Femur (tissue), 1 donor: ENCODE measurements around the gene TMEM51.
A peak's percentile ranks its signal among the peaks of the same experiment; 100 is the strongest.
"Not testable (repeated sequence)": the region's sequence is repeated elsewhere in the genome, so short reads cannot be mapped to it uniquely, and the experiment has no call there.

Experiments used
- DNase-seq: peaks from one replicate; pipeline ENCODE4 v3.0.0-alpha.2; 2017

Gene TMEM51

DNA sequence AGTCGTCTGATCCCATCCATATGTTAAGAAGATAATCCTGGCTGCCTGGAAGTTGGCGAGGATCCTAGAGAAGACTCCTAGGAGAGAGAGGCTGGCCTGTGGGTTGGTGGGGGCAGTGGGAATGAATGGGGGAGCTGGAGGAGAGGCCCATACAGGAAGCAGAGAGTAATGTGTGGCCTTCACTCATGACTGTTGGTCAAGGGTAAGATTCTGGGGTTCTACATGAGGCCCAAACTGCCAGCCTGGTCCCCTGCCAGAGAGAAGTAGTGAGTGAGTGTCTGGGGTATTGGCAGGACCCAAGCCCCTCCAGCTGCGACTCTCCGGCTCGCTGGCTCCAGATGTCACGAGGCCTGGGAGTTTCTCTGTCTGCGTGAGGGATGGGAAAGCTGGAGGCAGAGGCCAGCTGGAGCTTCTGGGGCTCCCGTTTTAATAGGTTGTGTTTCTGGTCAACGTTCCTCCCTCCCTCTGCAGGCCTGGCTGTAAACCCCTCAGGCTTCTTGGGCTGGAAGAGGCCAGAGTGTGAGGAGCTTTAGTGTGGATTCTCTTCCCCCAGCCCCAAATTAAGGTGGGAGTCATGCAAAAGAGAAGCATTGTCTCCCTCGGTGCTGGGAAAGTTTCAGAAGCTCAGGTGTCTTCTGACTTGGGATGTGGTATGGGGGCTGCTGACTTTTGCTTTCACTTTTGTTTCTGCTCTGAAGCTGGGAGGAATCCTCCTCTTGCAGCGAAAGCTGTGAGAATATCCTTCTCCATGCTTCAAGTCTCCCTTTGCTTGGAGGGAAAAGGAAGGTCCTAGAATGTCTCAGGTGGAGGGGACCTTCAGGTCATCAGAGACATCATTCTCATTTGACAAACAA lies 2.6 kb downstream of the TMEM51 start:
- peak; percentile 77 for DNase-seq

DNA sequence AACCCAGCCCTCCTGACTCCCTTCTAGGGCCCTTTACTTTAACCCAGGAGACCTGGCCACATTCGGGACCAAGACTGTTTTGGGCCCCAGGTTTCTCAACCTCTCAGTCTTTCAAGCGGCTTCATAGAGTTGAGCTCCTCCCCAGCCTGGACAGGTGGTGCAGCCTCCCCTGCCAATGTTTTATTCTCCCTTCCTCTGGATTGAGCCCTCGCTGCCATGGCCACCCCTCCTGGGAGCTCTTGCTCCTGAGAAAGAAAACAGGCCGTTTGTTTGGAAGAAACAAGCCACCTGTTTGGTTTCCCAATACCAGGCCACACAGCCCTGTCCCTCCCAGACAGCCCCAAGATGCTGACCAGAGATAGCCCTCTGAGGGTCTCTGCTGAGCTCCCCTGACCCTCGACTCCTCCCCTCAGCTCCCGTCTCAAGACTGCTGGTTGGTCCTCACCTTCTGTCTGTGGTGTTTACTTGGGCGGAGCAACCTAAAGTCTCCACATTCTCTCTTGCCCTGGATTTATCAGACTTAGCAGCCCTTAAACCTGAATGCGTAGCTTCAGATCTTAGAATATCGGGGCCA lies 3.3 kb downstream of the TMEM51 start:
- DNase-seq = no peak

DNA sequence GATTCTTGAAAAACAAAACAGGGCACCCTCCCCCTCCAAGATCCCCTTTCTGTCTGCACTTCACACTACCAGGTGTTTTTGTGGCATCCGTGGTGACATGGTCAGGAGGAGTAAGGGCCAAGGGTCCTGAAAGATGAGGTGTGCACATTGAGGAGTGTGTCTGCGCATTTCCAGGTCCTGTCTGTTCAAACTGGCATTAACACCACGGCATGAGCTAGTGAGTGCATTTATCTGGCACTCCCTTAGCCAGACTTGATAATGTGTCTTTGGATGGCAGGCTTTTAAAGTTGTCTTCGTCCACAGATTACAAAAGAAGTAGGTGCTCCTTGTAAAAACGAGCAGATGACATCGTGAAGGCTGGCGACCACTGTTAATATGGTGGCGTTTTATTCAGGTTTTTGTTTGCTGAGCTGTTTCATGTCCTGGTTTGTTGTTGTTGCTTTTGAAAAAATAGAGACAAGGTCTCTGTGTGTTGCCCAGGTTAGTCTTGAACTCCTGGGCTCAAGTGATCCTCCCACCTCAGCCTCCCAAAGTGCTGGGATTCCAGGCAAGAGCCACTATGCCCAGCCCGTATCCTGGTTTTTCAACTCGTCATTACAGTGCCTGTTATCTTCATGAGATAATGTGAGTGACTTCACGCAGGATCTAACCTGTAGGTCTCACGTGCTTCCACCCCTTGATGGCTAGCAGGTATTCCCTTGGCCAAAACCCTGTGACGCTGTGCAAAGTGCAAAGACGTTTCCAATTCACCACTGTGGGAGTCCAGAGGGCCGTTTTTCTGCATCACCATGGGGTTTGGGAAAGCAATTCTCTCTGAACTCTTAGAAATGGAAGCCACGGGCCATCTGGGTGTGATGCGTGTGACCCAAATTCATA lies 4.2 kb downstream of the TMEM51 start:
- DNase-seq = no peak

DNA sequence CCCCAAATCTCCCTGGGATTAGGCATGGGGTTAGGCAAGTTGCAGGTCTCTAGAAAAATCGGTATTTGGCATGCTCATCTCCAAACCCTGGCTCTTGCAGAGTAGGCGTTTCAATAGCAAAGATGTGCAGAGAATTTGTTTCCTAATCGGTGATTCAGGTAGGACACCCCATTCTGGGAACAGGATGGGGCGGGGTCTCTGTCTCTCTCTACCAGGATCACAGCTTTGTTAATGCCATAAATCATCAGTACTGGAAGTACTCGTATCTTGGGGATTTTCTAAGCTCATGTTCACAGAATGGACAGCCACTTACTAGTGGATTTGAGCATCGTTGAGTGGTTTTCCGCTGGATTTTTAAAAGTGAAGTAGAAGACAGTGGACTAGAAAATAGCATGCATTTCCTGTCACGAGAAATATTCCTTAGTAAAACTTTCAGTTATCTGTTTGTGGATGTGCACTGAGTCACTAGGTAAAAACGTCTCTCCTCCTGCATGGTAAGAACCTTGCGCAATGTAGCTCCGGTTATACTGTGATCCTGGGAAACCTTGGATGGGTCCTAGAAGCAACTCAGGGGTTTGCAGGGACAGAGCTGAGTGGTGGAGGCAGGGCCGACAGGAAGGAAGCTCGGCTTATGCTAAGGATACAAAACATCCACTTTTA lies 5.1 kb downstream of the TMEM51 start:
- no peak for DNase-seq

DNA sequence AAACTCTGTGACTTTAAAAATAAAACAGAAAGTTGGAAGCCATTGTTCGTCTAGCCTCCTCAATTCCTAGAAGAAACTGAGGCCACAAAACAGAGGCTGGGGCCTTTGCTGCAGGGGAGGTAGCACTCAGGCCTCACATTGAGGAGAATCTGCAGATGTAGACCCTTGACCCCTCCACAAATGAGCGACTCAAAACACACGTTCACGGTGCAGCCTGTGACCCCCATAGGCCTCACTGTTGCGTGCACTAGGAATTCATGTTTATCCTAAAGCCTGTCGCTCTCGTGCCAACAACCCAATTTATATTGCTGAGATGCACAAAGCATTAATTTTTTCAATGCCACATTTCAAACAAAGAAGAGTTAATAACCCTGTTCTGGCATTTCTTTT lies 5.6 kb downstream of the TMEM51 start:
- no peak for DNase-seq

DNA sequence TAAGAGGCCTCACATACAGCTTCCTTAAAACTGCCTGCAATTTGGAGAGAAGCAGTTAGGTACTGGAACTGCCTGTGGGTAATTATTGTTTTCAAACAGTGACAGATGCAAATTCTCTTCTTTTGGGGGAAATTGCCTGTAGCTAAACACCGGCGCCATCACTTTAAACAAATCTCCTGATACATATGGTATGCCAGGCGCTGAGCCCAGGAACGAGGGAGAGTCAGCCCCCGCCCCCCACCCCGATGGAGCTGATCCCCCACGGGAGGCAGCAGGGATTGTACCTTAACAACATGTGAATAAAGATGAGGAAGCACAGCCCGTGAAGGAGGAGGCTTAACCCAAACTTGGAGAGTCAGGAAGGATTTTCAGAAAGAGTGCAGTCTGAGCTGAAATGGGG lies 7.1 kb downstream of the TMEM51 start:
- no peak for DNase-seq

DNA sequence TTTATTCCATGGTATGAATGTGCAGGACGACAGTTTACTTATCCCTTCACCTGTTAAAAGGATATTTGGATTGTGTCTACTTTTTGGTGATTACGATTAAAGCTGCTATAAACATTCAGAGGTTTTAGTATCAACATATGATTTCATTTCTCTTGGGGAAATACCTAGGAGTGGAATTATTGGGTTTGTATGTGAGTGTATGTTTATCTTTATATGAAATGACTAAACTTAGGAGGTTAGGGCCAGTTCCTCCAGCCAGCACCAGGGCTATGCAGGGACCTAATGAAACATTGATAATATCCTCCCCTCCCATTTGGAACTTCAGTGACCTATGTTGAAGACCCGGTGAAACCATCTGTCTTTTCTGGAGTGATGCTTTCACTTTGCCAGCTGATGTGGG lies 13.8 kb downstream of the TMEM51 start:
- DNase-seq = no peak

DNA sequence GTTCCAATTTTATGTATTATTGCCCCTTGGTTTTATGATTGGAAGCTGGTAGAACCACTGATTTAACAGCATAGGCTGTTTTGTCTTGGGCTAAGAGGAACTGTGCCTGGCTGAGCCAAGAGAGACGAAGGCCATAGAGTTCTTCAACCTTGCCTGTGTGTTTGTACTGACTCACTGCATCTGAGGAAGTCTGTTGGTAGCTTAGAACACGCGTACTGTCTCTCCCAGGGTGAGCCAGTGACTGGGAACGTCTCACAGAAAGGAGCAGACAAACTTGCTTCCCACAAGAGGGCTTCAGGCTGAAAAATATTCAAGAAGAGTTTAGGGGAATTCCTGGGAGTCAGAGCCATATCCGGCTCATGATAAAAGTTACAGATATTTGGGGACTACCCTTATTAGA lies 14.9 kb downstream of the TMEM51 start:
- DNase-seq = no peak

DNA sequence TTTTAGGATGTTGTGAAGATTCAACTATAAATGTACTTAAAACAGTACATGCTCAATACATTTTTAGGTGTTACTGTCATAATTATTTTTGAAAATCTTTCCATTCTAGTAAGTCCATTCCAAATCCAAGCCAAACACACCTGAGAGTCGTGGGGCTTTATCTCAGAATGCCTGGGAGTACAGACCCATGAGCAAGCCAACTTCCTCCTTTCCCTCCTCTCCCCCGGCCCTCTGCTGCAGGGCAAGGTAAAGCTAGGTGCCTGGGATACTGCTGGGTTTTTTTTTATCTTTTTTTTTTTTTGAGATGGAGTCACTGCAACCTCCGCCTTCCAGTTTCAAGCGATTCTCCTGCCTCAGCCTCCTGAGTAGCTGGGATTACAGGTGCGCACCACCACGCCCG lies 16.5 kb downstream of the TMEM51 start:
- DNase-seq = no peak

DNA sequence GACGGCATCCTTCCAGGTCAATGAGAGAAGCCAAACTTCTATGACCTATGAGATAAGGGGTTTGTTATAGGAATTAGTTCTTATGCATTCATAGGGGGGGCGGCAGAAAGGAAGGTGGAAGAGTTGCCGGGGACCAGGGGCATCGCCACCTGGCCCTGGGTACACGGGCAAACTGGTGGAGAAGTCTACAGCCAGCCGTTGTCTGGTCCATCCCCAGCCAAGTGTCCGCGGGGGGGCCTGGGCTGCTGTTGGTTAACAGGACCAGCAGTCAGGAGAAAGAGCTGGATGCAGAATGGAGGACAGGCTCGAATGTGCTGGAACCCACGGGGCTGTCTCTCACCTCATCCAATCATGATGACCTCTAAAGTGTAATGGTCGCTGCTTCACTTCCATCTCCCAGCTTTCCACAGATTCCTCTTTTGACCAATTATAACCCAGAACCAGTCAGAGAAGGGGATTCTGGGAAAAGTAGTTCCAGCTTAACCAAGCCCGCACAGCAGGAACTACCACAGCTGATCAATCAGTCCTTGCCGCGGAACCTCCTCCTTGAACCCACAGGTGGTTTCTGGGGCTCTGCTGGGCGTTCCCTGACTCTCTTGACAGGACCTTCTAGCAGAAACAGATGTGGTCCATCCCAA lies 17.8 kb downstream of the TMEM51 start:
- DNase-seq = no peak

DNA sequence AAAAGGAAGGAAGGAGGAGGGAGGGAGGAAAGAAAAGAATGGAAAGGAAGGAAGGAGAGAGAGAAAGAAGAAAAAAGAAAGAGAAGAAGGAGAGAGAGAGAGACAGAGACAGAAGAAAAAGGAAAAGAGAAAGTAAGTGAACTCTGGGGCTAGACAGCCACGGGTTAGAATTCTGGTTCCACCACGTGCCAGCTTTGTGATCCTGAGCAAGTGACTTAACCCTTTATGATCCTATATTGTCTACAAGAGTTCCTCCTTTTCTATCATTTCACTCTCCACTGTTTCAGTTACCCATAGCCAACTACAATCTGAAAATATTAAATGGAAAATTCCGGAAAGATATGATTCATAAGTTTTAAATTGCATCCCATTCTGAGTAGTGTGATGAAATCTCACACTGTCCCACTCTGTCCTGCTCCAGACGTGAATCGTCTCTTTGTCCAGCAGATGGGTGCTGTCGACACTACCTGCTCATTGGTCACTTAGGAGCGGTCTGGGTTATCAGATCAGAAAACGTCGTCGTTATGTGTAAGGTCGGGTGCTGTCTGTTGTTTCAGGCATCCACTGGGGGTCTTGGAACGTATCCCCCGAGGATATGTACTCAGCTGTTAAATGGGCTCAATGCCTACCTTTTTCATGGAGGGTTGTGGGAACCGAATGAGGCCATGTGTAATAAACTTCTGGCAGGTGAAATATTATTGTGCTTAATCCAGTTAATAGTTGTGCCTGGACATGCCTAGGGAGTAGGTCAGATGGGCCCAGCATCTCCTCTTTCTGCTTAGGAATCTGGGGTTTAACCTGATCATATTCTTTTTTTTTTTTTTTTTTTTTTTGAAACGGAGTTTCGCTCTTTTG lies 19.1 kb downstream of the TMEM51 start:
- no peak for DNase-seq

DNA sequence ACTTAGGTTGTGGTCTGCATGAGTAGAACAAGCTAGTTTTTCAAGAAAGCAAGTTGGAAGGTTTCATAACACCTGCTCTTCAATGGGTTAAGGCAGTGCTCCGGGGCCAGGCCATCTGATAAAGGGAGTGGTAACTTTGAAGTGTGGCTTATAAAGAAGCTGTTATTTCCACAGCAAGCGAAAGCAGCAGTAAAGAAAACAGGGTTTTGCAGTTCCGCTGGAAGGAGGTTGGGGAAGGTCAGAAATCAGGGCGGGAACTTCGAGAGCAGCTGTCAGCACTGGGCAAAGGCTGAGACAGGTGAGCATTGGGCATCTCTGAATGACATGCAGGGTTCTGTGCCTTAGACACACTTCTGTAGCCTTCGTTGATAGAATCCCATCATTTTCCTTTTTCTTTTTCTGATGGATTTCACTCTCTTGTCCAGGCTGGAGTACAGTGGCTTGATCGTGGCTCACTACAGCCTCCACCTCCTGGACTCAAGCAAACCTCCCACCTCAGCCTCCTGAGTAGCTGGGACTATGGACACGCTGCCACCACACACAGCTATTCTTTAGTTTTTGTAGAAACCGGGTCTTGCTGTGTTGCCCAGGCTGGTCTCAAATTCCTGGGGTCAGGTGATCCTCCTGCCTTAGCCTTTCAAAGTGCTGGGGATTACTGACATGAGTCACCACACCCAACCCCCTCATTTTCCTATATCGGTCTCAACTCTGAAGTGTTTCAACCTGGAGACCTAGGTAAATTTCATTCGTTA lies 20.5 kb downstream of the TMEM51 start:
- no peak for DNase-seq

DNA sequence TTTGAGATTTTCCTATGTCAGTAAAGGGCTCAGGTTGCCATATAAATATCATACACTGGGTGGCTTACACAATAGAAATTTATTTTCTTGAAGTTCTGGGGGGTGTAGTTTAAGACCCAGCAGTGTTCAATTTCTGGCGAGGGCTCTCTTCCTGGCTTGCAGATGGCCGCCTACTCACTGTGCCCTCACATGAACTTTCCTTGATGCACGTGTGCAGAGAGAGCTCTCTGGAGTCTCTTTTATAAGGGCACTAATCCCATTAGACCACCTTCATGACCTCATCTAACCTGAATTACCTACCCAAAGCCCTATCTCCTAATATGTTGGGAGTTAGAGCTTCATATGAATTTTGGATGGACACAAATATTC lies 21.1 kb downstream of the TMEM51 start:
- DNase-seq = no peak

DNA sequence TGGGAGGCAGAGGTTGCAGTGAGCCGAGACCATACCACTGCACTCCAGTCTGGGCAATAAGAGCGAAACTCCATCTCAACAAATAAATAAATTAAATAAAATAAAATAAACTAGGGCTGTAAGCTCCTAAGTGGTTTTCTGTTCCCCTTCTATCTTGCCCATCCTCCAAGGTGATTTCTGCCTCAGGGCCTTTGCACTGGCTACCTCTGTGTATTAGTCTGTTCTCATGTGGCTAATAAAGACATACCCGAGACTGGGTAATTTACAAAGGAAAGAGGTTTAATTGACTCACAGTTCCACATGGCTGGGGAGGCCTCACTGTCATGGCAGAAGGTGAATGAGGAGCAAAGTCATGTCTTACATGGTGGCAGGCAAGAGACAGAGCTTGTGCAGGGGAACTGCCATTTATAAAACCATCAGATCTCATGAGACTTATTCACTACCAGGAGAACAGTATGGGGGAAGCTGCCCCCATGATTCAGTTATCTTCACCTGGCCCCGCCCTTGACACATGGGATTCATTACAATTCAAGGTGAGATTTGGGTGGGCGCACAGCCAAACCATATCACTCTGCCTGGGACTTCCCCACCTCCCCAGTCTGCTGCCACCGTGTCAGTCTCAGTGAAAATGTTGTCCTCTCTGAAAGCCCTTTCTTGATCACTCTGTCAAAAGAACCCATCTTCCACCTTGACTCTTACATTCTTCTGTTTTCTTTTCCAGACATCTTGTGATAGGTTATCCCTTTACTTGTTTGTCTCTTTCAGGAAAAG lies 22.0 kb downstream of the TMEM51 start:
- DNase-seq = not testable (repeated sequence)

DNA sequence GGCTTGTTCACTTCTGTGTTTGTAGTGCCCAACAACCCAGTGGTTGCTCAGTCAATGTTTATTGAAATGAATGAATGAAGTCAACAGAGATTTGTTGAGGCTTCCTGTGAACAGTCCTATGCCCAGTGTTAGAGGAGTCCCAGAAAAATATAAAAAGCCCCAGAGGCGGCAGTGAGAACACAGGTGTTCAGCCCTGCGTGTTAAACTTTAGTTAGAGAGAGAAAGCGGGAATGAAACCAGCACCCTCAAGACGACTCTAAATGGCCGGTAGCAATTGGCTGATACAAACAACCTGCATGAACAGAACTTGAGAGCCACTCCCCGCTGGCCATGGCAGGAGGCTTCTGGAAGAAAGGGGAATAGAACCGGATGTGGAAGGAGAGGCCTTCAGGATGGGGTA lies 22.6 kb downstream of the TMEM51 start:
- no peak for DNase-seq

DNA sequence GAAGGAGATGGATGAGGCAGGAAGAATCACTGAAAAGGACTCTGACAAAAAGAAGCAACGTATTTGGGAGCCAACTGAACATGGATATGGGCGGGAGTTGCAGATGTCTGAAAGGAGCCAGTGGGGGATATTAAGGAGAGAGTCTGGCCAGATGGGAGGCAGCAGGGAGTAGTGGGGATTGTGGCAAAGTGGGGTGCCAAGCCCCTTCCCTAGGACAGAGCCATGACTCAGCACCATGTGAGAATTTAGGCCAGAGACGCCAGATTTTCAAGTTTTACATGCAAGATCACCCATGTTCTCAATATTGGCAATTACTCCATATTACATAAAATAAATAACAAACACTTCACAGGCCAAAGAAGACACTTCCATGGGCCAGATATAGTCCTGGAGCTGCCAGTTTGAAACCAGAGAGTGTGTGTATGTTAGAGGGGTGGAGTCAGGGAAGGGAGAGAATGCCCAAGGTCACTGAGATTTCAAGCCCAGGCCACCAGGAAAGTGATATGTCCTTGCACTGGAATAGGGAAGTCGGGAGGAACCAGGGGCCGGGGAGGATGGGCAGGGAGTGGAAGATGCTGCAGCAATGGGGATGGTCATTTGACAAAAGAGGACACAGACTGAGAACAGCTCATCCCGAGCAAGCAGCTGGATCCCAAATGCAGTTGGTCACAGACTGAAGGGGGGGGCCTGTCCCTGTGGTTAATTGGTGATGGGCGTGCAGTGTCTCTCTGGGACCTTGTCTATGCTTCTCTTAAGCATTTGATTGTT lies 23.5 kb downstream of the TMEM51 start:
- DNase-seq = no peak

DNA sequence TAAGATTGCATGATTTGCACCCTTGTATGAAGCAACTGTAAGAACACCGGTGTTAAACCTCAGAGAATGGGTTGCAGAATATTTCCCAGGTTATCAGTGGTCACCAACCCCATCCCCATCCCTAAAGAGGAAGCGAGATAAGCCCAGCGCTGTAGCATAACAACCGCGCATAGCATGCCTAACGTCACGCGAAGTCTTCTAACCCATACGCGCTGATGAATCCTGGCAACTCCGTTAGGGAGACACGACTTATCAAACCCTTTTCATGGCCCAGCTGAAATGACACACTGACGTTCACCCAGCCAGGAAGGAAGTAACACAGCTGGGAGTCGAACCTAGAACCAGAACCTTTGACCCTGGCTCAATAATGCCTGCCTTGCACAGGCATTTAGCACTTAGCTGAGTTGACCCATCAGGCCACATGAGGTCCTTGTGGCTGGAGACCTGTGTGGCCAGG lies 24.2 kb downstream of the TMEM51 start:
- DNase-seq = no peak

DNA sequence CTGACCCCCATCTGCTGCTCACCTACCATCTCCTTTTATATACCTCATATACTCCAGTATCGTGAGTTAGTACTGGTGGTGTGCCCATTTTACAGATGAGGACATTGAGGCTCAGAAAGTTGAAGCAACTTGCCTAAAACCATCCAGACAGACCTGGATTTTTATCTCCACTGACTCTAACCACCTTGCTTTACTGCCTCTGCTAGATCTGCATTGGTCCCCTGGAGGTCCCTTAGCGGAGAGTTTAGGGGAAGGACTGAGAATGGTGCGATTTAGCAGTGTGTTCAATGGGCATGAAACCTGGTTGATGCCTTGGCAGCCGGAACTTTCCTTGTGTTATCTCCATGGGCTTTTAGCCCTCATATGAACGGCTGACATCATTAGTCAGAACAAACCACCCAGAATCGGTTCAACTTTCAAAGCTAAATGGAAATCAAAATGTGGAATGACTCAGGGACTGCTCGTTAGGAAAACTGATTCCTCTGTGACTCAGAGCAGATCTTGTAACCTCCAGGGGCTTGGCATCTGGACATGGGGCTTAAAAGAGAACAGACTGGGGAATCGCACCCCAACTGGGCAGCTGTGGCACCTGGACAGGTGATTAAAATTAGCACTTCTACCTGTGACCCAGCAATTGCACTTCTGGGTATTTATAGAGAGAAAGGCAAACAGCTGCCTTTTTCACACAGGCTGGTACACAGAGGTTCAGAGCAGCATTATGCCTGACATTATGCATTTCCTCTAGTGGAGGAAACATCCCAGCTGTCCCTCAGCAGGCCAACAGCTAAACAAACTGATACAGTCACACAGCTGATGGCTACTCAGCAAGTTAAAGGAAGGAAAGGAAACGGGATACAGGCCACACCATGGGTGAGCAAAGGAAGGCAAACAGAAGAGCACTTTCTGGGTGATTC lies 25.3 kb downstream of the TMEM51 start:
- DNase-seq = peak; percentile 50
